ENCODE measurements around the gene SMR3B. TPM values are rescaled to one million over a fixed set of nuclear protein-coding genes. Genes with fewer than 3 reads are reported as not detected.

SMR3B gene
- total and polyA plus RNA-seq, 2 donors (not counting 1 experiment from before 2014, with no cell fraction given): not detected

- TF ChIP-seq EZH2 (IDR thresholded peaks at IDR 0.05; ENCODE audit: low read length, missing control alignments) (no peak), CTCF (conservative IDR thresholded peaks at IDR 0.05 in 1 of 2, IDR thresholded peaks at IDR 0.05 in 1 of 2; ENCODE audit: low read depth in 1 of 2, low read length in 2 of 2) (no peak)
- H3K4me1 ChIP-seq (ENCODE audit: control insufficient read depth, extremely low read depth, insufficient read depth, low read length): no peaks in the 10 kb centered on the region
- no peaks in the 10 kb centered on the region for H3K9me3 ChIP-seq (ENCODE audit: control insufficient read depth, insufficient read depth, low read depth, low read length)
- H3K4me2 ChIP-seq (ENCODE audit: extremely low read depth, insufficient read depth, low read length): no peak within 1 kb of the TSS
- H3K27ac ChIP-seq (ENCODE audit: insufficient read depth, low read length): no peak within 1 kb of the TSS
- no peak within 1 kb of the TSS for H3K4me3 ChIP-seq (replicated peaks in 1 of 4; ENCODE audit: control extremely low read depth in 1 of 4, insufficient read depth in 1 of 4, low read depth in 3 of 4, low read length in 4 of 4)
- no peak for DNase-seq (ENCODE audit: low read depth in 2 of 2)
- H2AFZ ChIP-seq (ENCODE audit: low read length): no peak within 1 kb of the TSS
- no peaks in the 10 kb centered on the region for H3K27me3 ChIP-seq (ENCODE audit: control insufficient read depth, insufficient read depth, low read length)
- H3K79me2 ChIP-seq (ENCODE audit: control insufficient read depth, insufficient read depth, low read length): no peaks in the 10 kb centered on the region
- H3K9ac ChIP-seq (ENCODE audit: insufficient read depth, low read length): no peak within 1 kb of the TSS
- no peaks in the 10 kb centered on the region for H3K36me3 ChIP-seq (ENCODE audit: control insufficient read depth, insufficient read depth, low read length)
- no peaks in the 10 kb centered on the region for H4K20me1 ChIP-seq (ENCODE audit: control insufficient read depth, extremely low read depth, insufficient read depth, low read length)
Observed at GRCh38 chr4:70360460-70360859, 22.5 kb upstream of the SMR3B start, which contains the start of gene SMR3A. SMR3A (plus strand) TSS chr4:70360760; CDS start chr4:70362116, 1,356 bp downstream.

- no peaks in the 10 kb centered on the region for H3K27me3 ChIP-seq (ENCODE audit: control insufficient read depth, insufficient read depth, low read length)
- no peak overlapping the region for H3K9ac ChIP-seq (ENCODE audit: insufficient read depth, low read length)
- H3K27ac ChIP-seq (ENCODE audit: insufficient read depth, low read length): no peak overlapping the region
- TF ChIP-seq EZH2 (IDR thresholded peaks at IDR 0.05; ENCODE audit: low read length, missing control alignments) (no peak), CTCF (conservative IDR thresholded peaks at IDR 0.05 in 1 of 2, IDR thresholded peaks at IDR 0.05 in 1 of 2; ENCODE audit: low read depth in 1 of 2, low read length in 2 of 2) (no peak)
- H3K4me1 ChIP-seq (ENCODE audit: control insufficient read depth, extremely low read depth, insufficient read depth, low read length): no peaks in the 10 kb centered on the region
- no peaks in the 10 kb centered on the region for H4K20me1 ChIP-seq (ENCODE audit: control insufficient read depth, extremely low read depth, insufficient read depth, low read length)
- H3K4me2 ChIP-seq (ENCODE audit: extremely low read depth, insufficient read depth, low read length): no peak overlapping the region
- no peak overlapping the region for H3K4me3 ChIP-seq (replicated peaks in 1 of 4; ENCODE audit: control extremely low read depth in 1 of 4, insufficient read depth in 1 of 4, low read depth in 3 of 4, low read length in 4 of 4)
- no peaks in the 10 kb centered on the region for H3K79me2 ChIP-seq (ENCODE audit: control insufficient read depth, insufficient read depth, low read length)
- H2AFZ ChIP-seq (ENCODE audit: low read length): no peak overlapping the region
- DNase-seq (ENCODE audit: low read depth in 2 of 2): no peak
- H3K36me3 ChIP-seq (ENCODE audit: control insufficient read depth, insufficient read depth, low read length): no peaks in the 10 kb centered on the region
- H3K9me3 ChIP-seq (ENCODE audit: control insufficient read depth, insufficient read depth, low read depth, low read length): no peaks in the 10 kb centered on the region
Observed at GRCh38 chr4:70364002-70364401, 18.9 kb upstream of the SMR3B start.

DNA sequence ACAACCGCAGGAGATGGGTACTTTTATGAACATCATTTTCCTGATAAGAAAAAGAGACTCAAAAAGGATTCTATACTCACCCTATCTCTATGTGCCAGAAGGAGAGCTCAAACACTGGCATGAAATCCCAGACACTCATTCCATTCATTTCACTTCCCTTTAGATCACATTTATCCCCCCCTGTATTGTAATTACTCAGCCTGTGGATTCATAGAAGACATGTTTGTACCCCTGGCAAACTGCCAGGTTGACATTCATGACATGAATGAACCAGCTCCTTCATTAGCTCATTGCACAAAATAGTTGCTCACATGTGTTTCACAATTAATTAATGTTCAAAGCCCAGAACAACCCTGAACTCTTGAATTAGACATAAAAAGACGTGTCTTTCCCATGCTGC lies 17.5 kb upstream of the SMR3B start:
- no peak for TF ChIP-seq EZH2 (IDR thresholded peaks at IDR 0.05; ENCODE audit: low read length, missing control alignments)
- no peak for TF ChIP-seq CTCF (conservative IDR thresholded peaks at IDR 0.05 in 1 of 2, IDR thresholded peaks at IDR 0.05 in 1 of 2; ENCODE audit: low read depth in 1 of 2, low read length in 2 of 2)

More for the DNA sequence above, 17.5 kb upstream of the SMR3B start:
- Histone ChIP-seq H3K4me2 (ENCODE audit: extremely low read depth, insufficient read depth, low read length) (no peak overlapping the region), H3K4me1 (ENCODE audit: control insufficient read depth, extremely low read depth, insufficient read depth, low read length) (no peaks in the 10 kb centered on the region), H3K27ac (ENCODE audit: insufficient read depth, low read length) (no peak overlapping the region), H3K4me3 (replicated peaks in 1 of 4; ENCODE audit: control extremely low read depth in 1 of 4, insufficient read depth in 1 of 4, low read depth in 3 of 4, low read length in 4 of 4) (no peak overlapping the region), H3K36me3 (ENCODE audit: control insufficient read depth, insufficient read depth, low read length) (no peaks in the 10 kb centered on the region), H2AFZ (ENCODE audit: low read length) (no peak overlapping the region), H3K27me3 (ENCODE audit: control insufficient read depth, insufficient read depth, low read length) (no peaks in the 10 kb centered on the region), H3K9me3 (ENCODE audit: control insufficient read depth, insufficient read depth, low read depth, low read length) (no peaks in the 10 kb centered on the region), H4K20me1 (ENCODE audit: control insufficient read depth, extremely low read depth, insufficient read depth, low read length) (no peaks in the 10 kb centered on the region), H3K9ac (ENCODE audit: insufficient read depth, low read length) (no peak overlapping the region), H3K79me2 (ENCODE audit: control insufficient read depth, insufficient read depth, low read length) (no peaks in the 10 kb centered on the region)
- no peak for DNase-seq (ENCODE audit: low read depth in 2 of 2)

Measured in fibroblast of lung (primary cell).